HG03064 (cell line): ENCODE data around the gene FOXA2.
"Not testable (repeated sequence)": the region's sequence is repeated elsewhere in the genome, so short reads cannot be mapped to it uniquely, and the experiment has no call there.

Experiments
- ATAC-seq: cut with Tn5 transposase; IDR thresholded peaks from one replicate; pipeline ENCODE4 v1.9.1; 2021; ENCODE audit warnings: low read depth; ENCODE audit not compliant: unreplicated experiment

The FOXA2 gene

DNA sequence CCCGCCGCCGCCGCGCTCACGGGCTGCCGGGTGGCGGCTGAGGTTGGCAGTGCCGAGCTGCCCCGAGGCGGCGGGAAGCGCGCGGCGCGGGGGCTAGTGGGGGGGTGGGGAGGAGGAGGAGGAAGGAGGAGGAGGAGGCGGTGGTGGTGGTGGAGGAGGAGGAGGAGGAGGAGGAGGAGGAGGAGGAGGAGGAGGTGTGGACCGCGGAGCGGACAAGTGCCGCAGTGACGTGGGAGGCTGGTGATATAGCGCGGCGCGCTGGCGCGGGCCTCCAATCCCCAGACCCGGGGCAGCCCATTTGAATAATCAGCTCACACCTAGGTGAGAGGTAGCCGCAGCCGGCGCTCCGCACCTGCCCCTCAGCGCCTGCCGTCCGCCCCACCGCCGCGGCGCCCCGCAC is at the start of gene FOXA2:
FOXA2 (minus strand) TSS at position 51 of the 400 bp plus-strand sequence. CDS start 294 bp downstream, outside the sequence.
- ATAC-seq: no peak

DNA sequence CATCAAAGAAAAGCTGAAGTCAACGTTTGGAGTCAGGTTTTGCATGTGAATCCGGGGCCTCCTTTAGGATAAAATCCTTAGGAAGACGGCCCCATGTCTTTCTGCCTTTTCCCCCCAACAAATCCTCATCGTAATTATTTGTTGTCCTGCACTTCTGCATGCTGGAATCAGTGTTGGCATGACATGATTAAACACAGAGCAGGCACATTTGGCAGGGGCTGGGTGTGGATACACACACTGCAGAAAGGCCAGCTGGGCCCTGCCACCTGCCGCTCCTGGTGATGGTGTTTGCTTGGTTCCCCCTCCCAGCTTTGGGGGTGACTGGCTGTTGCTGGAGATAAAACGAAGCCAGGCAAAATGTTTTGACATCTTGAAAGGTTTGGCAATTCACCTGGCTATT is 46.3 kb upstream of the FOXA2 start:
- no peak for ATAC-seq

DNA sequence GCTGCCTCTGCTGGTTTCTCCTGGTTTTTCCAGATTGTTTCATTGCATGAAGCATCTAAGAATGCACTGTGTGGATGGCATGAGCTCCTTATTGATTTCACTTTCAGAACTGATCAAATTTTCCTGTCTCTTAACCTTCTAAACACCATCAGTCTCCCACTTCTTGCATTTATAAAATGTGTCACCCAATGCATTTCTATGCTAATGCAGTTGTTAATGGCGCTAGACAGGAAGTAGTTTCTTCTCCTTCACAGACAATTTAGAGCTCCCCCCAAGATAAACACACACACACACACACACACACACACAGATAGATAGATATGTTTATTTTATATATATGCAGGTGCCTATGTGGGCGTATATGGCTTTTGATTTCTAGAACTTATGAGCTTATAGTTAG is 45.6 kb upstream of the FOXA2 start:
- no peak for ATAC-seq

DNA sequence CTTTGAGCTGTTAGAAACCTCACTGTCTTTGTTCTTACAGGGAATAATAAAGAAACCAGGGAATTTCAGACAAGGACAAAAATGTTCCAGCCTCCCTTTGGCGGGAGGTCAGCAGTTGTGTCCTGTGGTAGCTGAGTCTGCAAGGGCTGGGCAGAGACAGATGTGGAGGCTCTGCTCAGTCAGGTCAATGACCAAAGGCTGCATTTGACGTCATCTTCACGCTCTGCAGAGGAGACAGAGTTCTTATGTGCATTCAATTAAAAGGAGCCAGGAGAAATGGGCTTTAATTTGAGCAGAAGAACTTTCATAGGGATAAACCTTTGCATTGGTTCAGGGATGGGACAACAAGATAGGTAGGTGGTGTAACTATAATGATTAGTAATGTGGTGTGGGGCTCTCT is 45.1 kb upstream of the FOXA2 start:
- no peak for ATAC-seq

DNA sequence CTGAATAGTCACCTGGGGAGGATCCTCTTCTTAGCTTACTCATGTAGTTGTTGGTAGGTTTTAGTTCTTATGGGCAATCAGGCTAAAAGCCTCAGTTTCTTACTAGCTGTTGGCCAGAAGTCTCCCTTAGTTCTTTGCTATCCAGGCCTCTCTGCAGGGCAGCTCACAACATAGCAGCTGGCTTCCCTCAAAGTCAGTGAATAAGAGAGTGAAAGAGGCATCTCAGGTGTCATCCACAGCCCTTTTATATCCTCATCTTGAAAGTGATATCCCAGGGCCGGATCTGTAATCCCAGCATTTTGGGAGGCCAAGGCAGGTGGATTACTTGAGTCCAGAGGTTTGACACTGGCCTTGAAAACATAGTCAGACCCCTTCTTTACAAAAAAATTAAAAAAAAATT is 42.1 kb upstream of the FOXA2 start:
- no peak for ATAC-seq

DNA sequence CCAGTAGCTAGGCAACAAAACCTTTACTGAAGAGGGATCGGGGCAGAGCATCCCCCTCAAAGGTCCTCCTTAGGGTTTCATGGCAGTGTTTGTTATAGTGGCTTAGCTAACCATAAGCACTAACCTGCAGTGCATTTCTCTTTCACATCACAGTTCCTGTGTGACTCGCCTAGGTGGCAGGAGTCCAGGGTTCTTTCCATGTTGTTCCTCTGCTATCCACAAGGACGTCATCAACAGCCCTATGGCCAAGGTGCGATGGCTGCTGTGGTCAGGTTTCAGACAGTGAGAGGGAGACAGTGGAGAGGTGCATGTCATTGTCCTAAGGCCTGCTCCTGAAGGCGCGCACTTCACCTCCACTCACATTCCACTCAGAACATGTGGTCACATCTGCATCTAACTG is 38.8 kb upstream of the FOXA2 start:
- no peak for ATAC-seq

DNA sequence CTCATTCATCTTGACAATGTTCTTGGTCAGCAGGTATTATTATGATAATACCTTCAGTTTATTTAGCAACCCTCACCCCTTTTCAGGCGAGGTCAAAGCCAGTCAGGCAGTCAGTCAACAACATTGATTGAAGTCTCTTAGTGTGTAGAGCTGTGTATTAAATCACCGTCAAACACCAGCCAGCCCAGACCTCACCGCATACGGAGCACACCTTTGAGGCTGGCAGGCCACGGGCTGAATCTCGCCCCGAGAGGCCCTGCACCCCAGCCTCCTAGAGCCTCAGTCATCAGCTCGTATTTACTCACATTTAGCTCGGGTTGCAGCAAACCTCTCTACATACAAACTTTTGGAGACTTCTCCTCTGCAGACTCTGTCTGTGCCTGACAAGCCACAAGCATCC is 36.0 kb upstream of the FOXA2 start:
- no peak for ATAC-seq

DNA sequence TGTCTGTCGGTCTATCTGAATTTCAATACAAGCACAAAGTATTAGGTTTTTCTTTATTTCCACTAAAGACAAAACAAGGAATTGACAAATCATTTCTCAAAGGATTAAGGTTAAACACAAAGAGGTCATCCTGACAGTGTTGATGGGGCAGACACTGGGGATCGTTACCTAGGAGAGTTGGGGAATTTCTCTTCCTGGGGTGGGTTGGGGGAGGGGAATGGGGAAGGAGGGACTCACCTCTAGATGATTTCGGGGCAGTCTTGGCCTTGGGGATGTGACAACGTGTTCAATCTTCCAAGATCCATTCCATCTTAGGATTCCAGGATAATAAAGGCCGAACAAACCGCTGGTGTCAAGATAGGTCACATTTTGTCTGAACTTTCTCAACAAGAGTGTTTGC is 35.4 kb upstream of the FOXA2 start:
- no peak for ATAC-seq

DNA sequence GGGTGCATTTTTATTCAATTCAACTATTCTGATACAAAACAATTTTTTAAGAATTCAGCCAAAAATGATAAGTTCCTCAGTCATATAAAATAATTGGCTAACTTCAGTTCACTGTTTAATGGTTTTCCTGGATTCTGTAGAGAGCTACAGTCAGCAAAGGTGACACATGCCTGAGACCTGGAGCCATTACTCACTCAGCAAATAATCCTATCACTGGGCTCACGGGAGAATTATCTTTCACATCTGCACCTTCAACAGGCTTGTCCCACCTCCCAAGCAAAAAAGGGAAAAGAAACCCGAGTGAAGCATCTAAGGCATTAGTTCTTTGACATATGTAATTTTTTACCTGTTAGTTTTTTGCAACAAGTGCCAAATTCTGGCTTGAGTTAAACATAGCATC is 34.9 kb upstream of the FOXA2 start:
- no peak for ATAC-seq

DNA sequence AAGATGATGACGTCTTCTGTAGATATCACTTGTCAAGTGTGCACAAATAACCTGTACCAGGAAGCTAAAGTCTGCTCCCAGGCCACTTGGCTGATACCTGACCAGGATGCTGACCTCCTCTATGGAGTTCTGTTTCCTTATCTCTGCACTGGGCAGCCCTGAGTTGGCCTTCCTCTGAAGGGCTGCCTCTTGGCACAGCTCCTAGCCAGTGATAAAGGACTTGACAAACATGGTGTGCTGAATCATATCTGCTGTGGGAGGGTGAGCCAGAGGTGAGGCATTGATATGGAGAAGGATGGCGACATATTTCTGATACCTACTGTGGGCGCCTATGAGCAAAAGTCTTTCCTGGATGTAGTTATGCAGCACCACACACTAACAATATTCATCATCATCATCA is 32.8 kb upstream of the FOXA2 start:
- ATAC-seq: no peak

DNA sequence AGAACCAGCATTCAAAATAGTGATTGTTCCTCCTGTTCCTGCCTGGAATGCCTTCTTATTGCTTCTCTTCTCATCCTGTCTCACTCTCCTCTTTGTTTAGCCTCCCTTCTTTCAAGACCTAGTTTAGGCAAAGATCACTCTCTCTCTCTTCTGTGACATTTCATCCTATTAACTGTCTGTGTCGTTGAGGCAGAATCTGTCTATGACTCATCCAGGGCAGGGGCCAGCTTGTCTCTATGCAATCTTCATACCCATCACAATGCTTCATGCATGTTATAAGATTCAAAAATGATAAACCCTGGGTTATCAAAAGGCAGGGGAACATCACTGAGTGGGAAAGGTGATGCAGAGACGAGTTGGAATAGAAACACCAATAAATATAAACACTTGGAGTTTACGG is 32.2 kb upstream of the FOXA2 start:
- ATAC-seq: no peak

DNA sequence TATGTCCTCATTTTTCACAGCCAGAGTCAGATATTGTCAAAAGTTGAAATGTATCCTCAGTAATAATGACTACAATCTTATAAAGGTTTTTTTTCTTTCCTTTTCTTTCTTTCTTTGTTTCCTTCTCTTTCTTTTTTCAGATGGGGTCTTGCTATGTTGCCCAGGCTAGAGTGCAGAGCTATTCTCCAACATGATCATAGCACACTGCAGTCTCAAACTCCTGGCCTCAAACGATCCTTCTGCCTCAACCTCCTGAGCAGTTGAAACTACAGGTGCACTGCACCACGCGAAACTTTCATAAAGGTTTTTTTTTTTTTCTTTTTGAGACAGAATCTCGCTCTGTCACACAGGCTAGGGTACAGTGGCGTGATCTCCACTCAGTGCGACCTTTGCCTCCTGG is 31.1 kb upstream of the FOXA2 start:
- ATAC-seq: no peak

DNA sequence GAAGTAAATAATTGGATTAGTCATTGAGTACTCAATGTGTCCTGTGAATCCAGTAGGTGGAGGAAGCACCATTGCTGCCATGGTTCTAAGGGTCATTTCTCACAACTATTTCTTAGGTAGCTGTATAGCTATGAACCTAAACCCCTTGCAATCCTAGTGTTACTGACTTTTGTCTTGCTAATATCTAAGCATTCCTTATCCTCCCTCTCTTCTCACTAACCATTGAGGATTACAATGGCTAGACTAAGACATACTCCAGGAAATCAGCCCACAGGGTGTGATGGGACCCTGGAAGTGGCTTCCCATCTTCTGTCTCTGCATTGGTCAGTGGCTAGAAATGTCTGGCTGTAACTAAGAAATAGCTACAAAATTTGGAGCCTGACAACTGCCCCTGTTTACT is 27.3 kb upstream of the FOXA2 start:
- ATAC-seq: no peak

DNA sequence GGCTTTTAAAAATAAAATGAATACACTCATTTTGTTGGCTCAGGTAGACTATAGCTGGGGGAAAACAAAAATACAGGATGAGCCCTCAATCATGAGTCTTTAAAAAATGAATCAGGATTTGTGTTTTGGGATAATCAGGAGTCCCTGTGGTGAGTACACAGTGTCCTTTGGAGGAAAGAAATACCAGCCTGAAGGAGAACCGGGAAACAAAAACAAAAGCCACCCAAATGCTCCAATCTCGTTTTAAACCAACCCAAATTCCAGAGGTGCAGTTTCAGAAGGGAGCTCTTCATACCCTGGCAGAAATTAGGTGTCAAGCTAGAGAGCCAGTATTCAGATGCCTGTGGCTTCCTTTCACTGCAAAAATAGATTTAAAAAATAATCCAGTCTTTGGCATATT is 23.3 kb upstream of the FOXA2 start:
- ATAC-seq: no peak

DNA sequence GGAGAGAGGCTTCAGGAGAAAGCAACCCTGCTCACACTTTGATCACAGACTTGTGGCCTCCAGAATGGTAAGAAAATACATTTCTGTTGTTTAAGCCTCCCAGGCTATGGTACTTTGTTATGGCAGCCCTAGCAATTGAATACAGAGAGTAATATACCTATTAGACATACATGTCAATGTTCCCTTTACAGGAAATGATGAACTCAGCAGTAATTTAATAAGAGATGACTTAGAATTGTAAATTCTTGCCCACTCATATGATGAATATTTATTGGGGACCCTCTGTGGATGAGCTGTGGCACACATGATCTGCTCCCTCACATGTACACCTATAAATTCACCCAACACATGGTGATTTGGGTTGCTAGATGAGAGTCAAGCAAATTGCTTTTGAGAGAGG is 20.4 kb upstream of the FOXA2 start:
- ATAC-seq: no peak

DNA sequence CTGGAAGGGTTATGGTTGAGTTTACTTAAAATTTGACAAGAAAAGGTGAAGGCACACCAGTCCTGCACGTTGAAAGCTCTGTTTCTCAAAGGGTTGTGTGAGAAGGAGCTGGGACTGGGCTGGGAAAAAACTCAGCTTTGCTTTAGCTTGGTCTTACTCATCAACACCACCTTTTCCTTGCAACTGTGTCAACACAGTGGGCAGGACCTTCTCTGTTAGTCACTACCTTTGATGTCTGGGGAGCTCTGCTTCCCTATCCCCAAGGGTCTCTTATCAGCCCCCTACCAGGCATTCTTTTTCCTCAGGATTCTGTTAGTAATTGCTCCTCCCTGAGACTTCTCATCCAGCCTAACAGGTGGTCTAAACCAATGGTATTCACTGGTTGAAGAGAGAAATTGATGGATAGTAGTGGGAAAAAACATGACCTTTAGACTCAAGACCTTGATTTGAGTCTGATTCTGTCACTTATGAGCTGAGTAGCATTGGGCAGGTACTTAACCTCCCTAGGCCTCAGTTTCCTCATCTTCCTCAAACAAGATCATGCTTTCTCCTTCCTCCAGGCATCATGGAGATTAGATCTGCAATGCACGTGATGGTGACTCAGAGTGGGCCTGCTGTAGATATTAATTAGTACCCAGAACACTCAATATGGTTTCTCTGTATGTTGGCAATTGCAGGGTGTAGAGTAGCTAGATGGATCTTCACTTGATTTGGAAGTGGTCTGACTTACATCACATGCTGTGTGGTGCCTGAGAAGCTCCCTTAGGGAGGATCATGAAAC is 17.2 kb upstream of the FOXA2 start:
- no peak for ATAC-seq

DNA sequence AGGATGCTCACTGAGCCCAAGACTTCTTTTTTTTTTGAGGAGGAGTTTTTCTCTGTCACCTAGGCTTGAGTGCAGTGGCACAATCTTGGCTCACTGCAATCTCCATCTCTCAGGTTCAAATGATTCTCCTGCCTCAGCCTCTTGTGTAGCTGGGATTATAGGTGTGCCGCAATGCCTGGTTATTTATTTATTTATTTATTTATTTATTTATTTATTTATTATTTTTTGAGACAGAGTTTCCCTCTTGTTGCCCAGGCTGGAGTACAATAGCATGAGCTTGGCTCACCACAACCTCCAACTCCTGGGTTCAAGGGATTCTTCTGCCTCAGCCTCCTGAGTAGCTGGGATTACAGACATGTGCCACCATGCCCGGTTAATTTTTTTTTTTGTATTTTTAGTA is 14.9 kb upstream of the FOXA2 start:
- ATAC-seq: not testable (repeated sequence)

DNA sequence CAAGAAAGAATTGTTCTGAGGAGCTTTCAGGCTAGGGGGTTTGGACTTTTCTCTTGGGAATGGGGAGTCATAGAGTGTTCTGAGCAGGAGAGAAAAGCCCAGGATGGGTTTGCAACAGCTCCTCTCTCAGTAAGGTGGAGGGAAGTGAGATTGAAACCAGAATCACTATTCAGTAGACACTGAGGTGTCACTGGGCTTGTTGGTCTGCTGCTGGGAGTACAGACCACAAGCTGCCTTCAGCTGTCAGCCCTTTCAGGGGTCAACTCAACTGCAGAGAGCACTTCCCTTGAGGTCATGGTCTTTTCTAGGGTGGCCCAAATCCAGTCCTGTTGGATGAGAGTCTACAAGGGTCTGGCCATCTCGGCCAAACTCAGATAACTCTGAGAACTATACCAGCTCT is 12.9 kb upstream of the FOXA2 start:
- ATAC-seq: no peak

DNA sequence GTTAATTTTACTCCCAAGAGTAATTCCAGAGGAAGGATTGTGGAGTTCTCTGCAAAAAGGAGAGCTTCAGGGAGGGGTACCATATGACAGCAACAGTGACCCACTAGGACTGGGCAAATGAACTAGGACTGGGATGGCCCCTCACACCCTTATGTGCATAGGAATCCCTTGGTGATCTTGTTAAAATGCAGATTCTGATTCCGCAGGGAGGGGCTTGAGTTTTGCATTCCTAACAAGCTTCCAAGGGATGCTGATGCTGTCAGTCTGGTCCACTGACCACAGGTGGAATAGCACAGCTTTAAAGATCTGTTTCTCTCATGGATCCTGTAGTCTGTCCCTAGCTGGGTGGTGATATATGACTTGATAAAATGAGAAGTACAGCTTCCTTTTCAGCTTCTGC is 6.3 kb upstream of the FOXA2 start:
- no peak for ATAC-seq

DNA sequence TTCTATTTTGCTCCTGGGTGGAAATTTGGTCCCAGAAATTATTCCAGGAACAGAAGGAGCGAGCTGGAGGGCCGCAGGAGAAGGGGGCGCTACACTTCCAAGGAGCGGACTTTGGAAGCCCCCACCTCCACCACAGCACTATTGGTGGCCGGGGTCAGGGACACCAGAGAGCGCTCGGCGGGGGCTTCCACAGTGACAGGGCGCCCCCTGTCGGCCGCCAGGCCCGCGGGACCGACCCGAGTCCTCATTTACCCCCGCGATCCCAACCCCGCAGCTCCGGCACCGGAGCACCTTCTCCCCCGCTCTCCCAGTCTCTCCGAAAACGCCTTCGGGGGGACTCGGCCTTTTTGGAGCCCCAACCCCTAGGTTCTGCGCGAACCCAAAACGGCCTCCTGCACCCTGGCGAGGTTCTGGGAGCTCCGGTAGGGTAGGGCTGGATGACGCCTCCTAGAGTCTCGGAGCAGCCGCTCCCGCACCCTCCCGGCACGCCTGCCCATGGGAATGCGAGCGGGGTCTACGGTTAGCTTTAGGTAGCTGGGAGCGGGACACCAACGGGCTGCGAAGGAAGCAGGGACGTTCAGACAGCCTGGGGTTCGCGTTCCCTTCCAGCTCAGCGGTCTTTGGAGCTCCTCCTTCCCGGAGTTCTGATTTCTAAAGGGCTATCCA is 2.4 kb upstream of the FOXA2 start:
- ATAC-seq: no peak

DNA sequence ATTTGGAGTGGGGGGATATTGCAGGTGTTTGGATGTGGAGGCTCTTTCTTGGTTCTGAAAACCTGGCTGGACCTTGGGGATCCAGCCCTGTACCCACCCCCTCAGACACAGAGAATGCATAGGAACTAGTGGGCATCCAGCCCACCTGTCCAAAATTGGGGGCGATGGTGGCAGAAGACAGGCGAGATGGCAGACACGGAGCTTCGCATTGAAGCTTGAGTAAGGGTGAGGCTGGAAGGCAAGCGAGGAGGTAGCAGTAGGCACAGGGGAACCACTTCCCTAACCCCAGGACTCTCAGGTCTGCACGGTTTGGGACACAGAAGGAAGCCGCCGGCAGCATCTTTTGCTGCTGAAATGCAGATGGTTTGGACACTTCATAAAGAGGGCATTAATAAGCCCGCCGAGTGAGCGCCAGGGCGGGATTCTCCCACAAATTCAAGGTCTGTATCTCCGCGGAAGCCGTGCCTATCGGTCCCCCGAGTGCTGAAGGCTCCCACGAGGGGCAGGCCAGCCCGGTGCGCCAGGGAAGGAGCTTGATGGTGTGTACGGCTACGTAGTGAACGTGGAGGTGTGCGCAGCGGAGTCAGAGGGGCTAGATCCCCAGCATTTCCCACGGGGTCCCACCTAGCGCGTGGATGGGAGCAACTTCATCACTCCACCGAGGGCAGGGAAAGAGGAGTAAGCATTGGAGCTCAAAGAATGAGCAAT is 1.6 kb upstream of the FOXA2 start:
- no peak for ATAC-seq
